Adrenal gland (tissue), 12 donors: ENCODE data around the gene NRXN2. TPM values are rescaled to one million over a fixed set of nuclear protein-coding genes. Genes with fewer than 3 reads are reported as not detected.
A peak's percentile ranks its signal among the peaks of the same experiment; 100 is the strongest.

Experiments
- DNase-seq, 7 donors: peaks; one replicate each; pipeline ENCODE4 v3.0.0-alpha.2; 2019 to 2020
- H3K27ac ChIP-seq, 5 donors: fragments of 200-600 bp; sonication (generic) in 4 of 5; 1 replicate in 3 of 5; 2 replicates in 2 of 5; pipeline versions ENCODE4 v1.5.1 to v1.8.0; 2016 to 2020; ENCODE audit warnings: mild to moderate bottlenecking in 1 of 5
- H3K27me3 ChIP-seq: fragments of 200-600 bp; 2 replicates; pipeline ENCODE4 v1.8.0; 2021
- H3K36me3 ChIP-seq, 2 donors: fragments of 200-600 bp; replicated peaks in 1 of 2; 1 replicate in 1 of 2; 2 replicates in 1 of 2; pipeline versions ENCODE4 v1.5.1 to v1.8.0; 2018 to 2022
- H3K4me1 ChIP-seq, 2 donors: fragments of 200-600 bp; replicated peaks in 1 of 2; 1 replicate in 1 of 2; 2 replicates in 1 of 2; pipeline versions ENCODE4 v1.5.1 to v1.8.0; 2018 to 2021
- H3K4me3 ChIP-seq, 4 donors: fragments of 200-600 bp; sonication (generic) in 3 of 4; one replicate each; pipeline ENCODE4 v1.5.1; 2016 to 2018
- H3K9me3 ChIP-seq, 3 donors: fragments of 200-600 bp; sonication (generic) in 1 of 3; replicated peaks in 1 of 3; 1 replicate in 2 of 3; 2 replicates in 1 of 3; pipeline versions ENCODE4 v1.5.1 to v1.8.0; 2016 to 2021
- POLR2A ChIP-seq, 2 donors: fragments of 450-650 bp; IDR thresholded peaks; one replicate each; pipeline ENCODE4 v1.6.1; 2017; ENCODE audit warnings: antibody characterized with exemption in 2 of 2, mild to moderate bottlenecking in 2 of 2, moderate library complexity in 1 of 2
- WGBS, 4 donors: extraction: QIAGEN DNeasy Blood & Tissue Kit in 2 of 4; methylation state at CpG; one replicate each; pipeline versions ENCODE4 v1.1.5 to v1.1.7; 2013 to 2017; 5-methylcytosine and 5-hydroxymethylcytosine counted together
- intact Hi-C, 2 donors: fragments of 100-400 bp; cut with DNase I; formaldehyde crosslinking; loops; one replicate each; pipeline versions ENCODE4 v1.14.1 to v1.15.0; 2022 to 2023
- polyA plus RNA-seq, 3 donors: library from polyadenylated mRNA; stranded (reverse); fragments of 200-250 nt in 2 of 3; fragments of 350-450 nt in 1 of 3; fragmentation: Illumina TruSeq in 1 of 3; extraction: RNeasy Lipid Tissue Mini Kit (QIAGEN cat#74804) in 1 of 3; gene quantifications; one replicate each; pipeline ENCODE4 v1.2.3, GENCODE V29; 2013 to 2014
- total RNA-seq, 9 donors: library from RNA; depleted of rRNA in 4 of 9; stranded (reverse); fragments of >200 nt in 4 of 9; fragments of 120-200 nt in 1 of 9; fragmentation: NEBNext Ultra II Directional in 1 of 9; extraction: Animal tissue kit (Norgen Biotek cat#: 25700) in 1 of 9; gene quantifications; one replicate each; pipeline versions ENCODE4 v1.1.0 to v1.2.4, GENCODE V29; 2013 to 2023
- TF ChIP-seq, protein P1 (sequence below), 6 experiments: fragments of 450-650 bp in 4 of 6; fragments of 200-600 bp in 2 of 6; sonication (generic) in 1 of 6; IDR thresholded peaks; 1 replicate in 5 of 6; 2 replicates in 1 of 6; pipeline versions ENCODE4 v1.5.1 to v1.8.0; 2016 to 2021; ENCODE audit warnings: antibody characterized with exemption in 6 of 6, mild to moderate bottlenecking in 2 of 6, moderate library complexity in 1 of 6
- donor health status: healthy with polysubstance abuse.
- donor health status: Bipolar disorder and iron deficiency.
- donor health status: DM: yes; HTN: yes; CAD: no.
- donor health status: DM: no; HTN: no; CAD: no.
- donor health status: DM: no; HTN: no; CAD: no.
- donor health status: DM: yes; HTN: yes; CAD: no.

NRXN2 gene
- total and polyA plus RNA-seq, 12 donors: 1.7 to 17.1 (median 4.9) TPM

- Histone ChIP-seq H3K4me1 (peaks cover 11 to 56% of the 10 kb centered on the region in 2 donors), H3K36me3 (peaks cover 0 to 100% of the 10 kb centered on the region in 2 donors), H3K9me3 (peaks cover 0 to 4% (median 0%) of the 10 kb centered on the region in 3 donors), H3K27ac (no peak overlapping the region), H3K4me3 (no peak overlapping the region), H3K27me3 (no peaks in the 10 kb centered on the region)
- 83 to 90% (median 90%) methylated on average over 8 to 12 of the region's 12 CpGs for WGBS, 4 donors
- intact Hi-C loops: no loop called here
- no peak for TF ChIP-seq POLR2A (IDR thresholded peaks at IDR 0.05)
- TF ChIP-seq, protein P1, sequence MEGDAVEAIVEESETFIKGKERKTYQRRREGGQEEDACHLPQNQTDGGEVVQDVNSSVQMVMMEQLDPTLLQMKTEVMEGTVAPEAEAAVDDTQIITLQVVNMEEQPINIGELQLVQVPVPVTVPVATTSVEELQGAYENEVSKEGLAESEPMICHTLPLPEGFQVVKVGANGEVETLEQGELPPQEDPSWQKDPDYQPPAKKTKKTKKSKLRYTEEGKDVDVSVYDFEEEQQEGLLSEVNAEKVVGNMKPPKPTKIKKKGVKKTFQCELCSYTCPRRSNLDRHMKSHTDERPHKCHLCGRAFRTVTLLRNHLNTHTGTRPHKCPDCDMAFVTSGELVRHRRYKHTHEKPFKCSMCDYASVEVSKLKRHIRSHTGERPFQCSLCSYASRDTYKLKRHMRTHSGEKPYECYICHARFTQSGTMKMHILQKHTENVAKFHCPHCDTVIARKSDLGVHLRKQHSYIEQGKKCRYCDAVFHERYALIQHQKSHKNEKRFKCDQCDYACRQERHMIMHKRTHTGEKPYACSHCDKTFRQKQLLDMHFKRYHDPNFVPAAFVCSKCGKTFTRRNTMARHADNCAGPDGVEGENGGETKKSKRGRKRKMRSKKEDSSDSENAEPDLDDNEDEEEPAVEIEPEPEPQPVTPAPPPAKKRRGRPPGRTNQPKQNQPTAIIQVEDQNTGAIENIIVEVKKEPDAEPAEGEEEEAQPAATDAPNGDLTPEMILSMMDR (IDR thresholded peaks at IDR 0.05): no peak
- DNase-seq: peak in 1 of 7 donors; percentile 21
These were observed 47.1 kb upstream of the NRXN2 start for GRCh38 chr11:64770120-64770519.

DNA sequence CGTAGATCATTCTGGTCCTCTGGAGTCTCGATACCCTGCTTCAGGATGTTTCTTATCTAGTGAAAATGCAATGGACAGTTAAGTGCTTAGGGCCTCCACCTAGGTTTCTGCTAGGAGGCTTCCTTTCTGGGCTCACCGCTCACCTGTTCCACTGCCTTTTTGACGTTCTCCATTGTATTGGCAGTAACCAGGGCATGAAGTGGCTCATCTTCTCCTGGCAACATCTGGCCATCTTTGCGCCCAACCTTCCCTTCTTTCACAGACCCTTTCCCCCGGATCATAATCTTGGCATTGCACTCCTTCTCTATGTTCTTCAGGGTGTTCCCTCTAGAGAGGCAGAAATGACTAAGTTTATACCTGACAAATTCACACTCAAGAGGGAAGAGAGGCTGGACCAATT is 46.3 kb upstream of the NRXN2 start:
- H3K27me3 ChIP-seq: no peaks in the 10 kb centered on the region
- no peak overlapping the region for H3K4me3 ChIP-seq
- peaks cover 9 to 56% of the 10 kb centered on the region in 2 donors for H3K4me1 ChIP-seq
- no peak overlapping the region for H3K27ac ChIP-seq
- H3K36me3 ChIP-seq: peaks cover 0 to 100% of the 10 kb centered on the region in 2 donors
- DNase-seq: peak in 1 of 7 donors; percentile 10
- 82 to 91% (median 86%) methylated on average over 6 of the region's 6 CpGs for WGBS, 4 donors
- TF ChIP-seq, protein P1 (IDR thresholded peaks at IDR 0.05): no peak
- TF ChIP-seq POLR2A (IDR thresholded peaks at IDR 0.05): no peak
- intact Hi-C loops: no loop called here
- H3K9me3 ChIP-seq: peaks cover 0 to 4% (median 0%) of the 10 kb centered on the region in 3 donors

DNA sequence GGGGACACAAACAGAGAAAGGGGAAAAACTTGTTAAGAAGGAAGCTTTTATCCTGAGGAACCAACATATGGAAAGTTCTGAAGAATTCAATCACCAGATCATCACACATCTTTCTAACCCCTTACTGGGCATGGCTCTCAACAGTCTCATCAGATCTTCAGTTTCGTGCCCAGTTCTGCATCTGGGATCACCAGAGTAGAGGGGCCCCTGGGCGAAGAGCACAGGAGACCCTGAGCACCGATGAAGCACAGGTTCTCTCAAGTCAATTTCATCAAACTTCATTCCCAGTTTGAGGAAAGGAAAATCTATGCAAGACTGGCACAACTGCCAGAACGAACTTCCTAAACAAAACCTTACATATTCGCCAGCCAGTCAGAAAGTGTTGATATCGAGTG is 45.3 kb upstream of the NRXN2 start:
- WGBS, 4 donors: 82 to 94% (median 85%) methylated on average over 6 of the region's 6 CpGs
- intact Hi-C loops: no loop called here

DNA sequence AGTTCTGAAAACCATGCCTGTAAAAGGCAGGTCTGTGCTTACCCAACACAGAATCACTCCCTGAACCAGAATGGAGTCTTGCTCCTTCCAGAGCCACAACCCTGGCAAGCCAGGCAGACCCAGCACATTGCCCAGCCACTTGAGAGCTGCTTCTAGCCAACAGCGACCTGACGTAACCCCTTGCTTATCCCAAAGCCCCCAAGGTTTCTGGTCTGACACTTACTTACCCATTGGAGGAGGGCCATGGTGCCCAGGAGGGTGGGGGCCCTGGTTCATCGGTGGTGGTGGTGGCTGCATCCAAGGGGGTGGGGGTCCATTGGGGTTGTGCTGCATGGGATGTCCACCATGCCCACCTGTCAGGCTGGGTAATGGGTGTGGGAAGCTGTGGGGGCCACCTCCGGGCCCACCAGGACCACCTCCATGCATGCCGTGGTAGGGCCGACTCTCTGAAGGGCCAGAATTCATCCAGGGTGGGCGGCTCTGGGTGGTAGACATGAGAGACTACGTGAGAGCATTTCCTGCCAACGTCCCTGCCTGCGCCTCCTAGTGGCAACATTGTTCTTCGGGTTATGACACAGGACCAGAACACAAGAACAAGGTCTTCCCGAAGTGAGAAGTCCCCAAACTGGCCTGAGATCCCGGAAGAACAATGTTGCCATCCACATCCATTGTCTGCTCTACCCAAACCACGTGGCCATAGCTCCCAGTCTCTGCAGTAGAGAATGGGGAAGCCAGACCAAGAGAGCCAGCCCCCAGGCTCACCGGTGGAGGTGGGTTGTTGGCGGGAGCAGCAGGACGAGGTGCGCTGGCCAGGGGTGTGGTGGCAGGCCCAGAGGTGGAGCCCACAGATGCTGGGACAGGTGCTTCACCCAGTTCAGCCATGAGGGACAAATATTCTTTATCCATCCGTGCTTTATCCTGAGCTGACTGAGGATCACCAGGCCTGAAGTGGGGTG is 44.6 kb upstream of the NRXN2 start:
- intact Hi-C loops: no loop called here
- DNase-seq: peak; percentile 73 to 92 (median 83)
- Histone ChIP-seq H3K9me3 (peaks cover 0 to 4% (median 0%) of the 10 kb centered on the region in 3 donors), H3K4me1 (peaks cover 20 to 56% of the 10 kb centered on the region in 2 donors), H3K27ac (peak overlapping the region in 3 of 5 donors; percentile 52 to 83 (median 57)), H3K27me3 (no peaks in the 10 kb centered on the region), H3K36me3 (peaks cover 0 to 98% of the 10 kb centered on the region in 2 donors), H3K4me3 (no peak overlapping the region)
- 44 to 62% (median 48%) methylated on average over 11 to 19 of the region's 19 CpGs for WGBS, 4 donors
- TF ChIP-seq, protein P1 (IDR thresholded peaks at IDR 0.05): peak; percentile 67 to 80 (median 76)
- no peak for TF ChIP-seq POLR2A (IDR thresholded peaks at IDR 0.05)

More for the DNA sequence above, 45.3 kb upstream of the NRXN2 start:
- no peak overlapping the region for H3K4me3 ChIP-seq
- TF ChIP-seq POLR2A (IDR thresholded peaks at IDR 0.05): no peak
- TF ChIP-seq, protein P1 (IDR thresholded peaks at IDR 0.05): no peak
- no peaks in the 10 kb centered on the region for H3K27me3 ChIP-seq
- H3K4me1 ChIP-seq: peaks cover 14 to 56% of the 10 kb centered on the region in 2 donors
- peak in 1 of 7 donors; percentile 11 for DNase-seq
- peak overlapping the region in 2 of 5 donors; percentile 52 to 83 for H3K27ac ChIP-seq
- H3K9me3 ChIP-seq: peaks cover 0 to 4% (median 0%) of the 10 kb centered on the region in 3 donors
- H3K36me3 ChIP-seq: peaks cover 0 to 100% of the 10 kb centered on the region in 2 donors
